Mesenchymal stem cell (in vitro differentiated cells and primary cell): ENCODE results near the gene RPRM. TPM values are rescaled to one million over a fixed set of nuclear protein-coding genes. Genes with fewer than 3 reads are reported as not detected.
A peak's percentile ranks its signal among the peaks of the same experiment; 100 is the strongest.

Source experiments
- DNase-seq: peaks from one replicate; pipeline ENCODE4 v3.0.0-alpha.2; 2013
- H2AFZ ChIP-seq: one replicate; pipeline ENCODE4 v1.6.1; 2013; ENCODE audit warnings: low read depth, mild to moderate bottlenecking, control low read depth, inconsistent platforms, low read length, moderate library complexity
- H2AK5ac ChIP-seq: 2 replicates; pipeline ENCODE4 v1.6.1; 2013; ENCODE audit warnings: low read length, moderate library complexity, mild to moderate bottlenecking, inconsistent platforms; ENCODE audit not compliant: severe bottlenecking
- H2BK120ac ChIP-seq: one replicate; pipeline ENCODE4 v1.6.1; 2013; ENCODE audit warnings: low read depth, mild to moderate bottlenecking, inconsistent platforms, low read length, moderate library complexity
- H2BK12ac ChIP-seq, 2 experiments: one replicate each; pipeline ENCODE4 v1.6.1; 2013; ENCODE audit warnings: inconsistent platforms in 2 of 2, low read length in 2 of 2, mild to moderate bottlenecking in 2 of 2, moderate library complexity in 2 of 2, control low read depth in 1 of 2
- H2BK15ac ChIP-seq: one replicate; pipeline ENCODE4 v1.6.1; 2013; ENCODE audit warnings: mild to moderate bottlenecking, low read depth, inconsistent platforms; ENCODE audit not compliant: poor library complexity, severe bottlenecking
- H2BK5ac ChIP-seq: 2 replicates; pipeline ENCODE4 v1.6.1; 2013; ENCODE audit warnings: low read depth, mild to moderate bottlenecking, low read length, control low read depth, inconsistent platforms; ENCODE audit not compliant: poor library complexity, severe bottlenecking
- H3K14ac ChIP-seq, 2 experiments: one replicate each; pipeline ENCODE4 v1.6.1; 2013; ENCODE audit warnings: inconsistent platforms in 2 of 2, low read length in 2 of 2, control low read depth in 1 of 2, mild to moderate bottlenecking in 1 of 2, moderate library complexity in 1 of 2
- H3K18ac ChIP-seq, 2 experiments: one replicate each; pipeline ENCODE4 v1.6.1; 2013; ENCODE audit warnings: inconsistent platforms in 2 of 2, low read length in 2 of 2, control low read depth in 1 of 2, low read depth in 1 of 2, mild to moderate bottlenecking in 1 of 2
- H3K23ac ChIP-seq, 2 experiments: one replicate each; pipeline ENCODE4 v1.6.1; 2013; ENCODE audit warnings: inconsistent platforms in 2 of 2, low read length in 2 of 2, mild to moderate bottlenecking in 2 of 2, moderate library complexity in 2 of 2, control low read depth in 1 of 2
- H3K27ac ChIP-seq: 2 replicates; pipeline ENCODE4 v1.5.1; 2013; ENCODE audit warnings: mild to moderate bottlenecking, moderate library complexity, low read length, control low read depth, inconsistent platforms; ENCODE audit not compliant: poor library complexity, severe bottlenecking
- H3K27me3 ChIP-seq, 2 experiments: 2 replicates each; pipeline versions ENCODE4 v1.6.1 to v1.7.0; 2013; ENCODE audit warnings: low read length in 2 of 2, mild to moderate bottlenecking in 2 of 2, moderate library complexity in 2 of 2, control low read depth in 1 of 2, inconsistent platforms in 1 of 2; ENCODE audit not compliant: control insufficient read depth in 1 of 2, insufficient read depth in 1 of 2
- H3K36me3 ChIP-seq, 2 experiments: 2 replicates each; pipeline versions ENCODE4 v1.6.1 to v1.7.0; 2013; ENCODE audit warnings: low read length in 2 of 2, control low read depth in 1 of 2, inconsistent platforms in 1 of 2, low read depth in 1 of 2, mild to moderate bottlenecking in 1 of 2; ENCODE audit not compliant: insufficient read depth in 2 of 2, control insufficient read depth in 1 of 2
- H3K4ac ChIP-seq, 2 experiments: one replicate each; pipeline ENCODE4 v1.6.1; 2013; ENCODE audit warnings: inconsistent platforms in 2 of 2, low read length in 2 of 2, mild to moderate bottlenecking in 2 of 2, moderate library complexity in 2 of 2, control low read depth in 1 of 2, low read depth in 1 of 2
- H3K4me1 ChIP-seq: 2 replicates; pipeline ENCODE4 v1.6.1; 2013; ENCODE audit warnings: low read depth, low read length, control low read depth; ENCODE audit not compliant: control insufficient read depth, insufficient read depth
- H3K4me2 ChIP-seq: 2 replicates; pipeline ENCODE4 v1.6.1; 2013; ENCODE audit warnings: low read length, mild to moderate bottlenecking, inconsistent platforms; ENCODE audit not compliant: poor library complexity, severe bottlenecking
- H3K4me3 ChIP-seq, 2 experiments: 2 replicates each; pipeline versions ENCODE4 v1.5.1 to v1.7.0; 2013; ENCODE audit warnings: low read length in 2 of 2, mild to moderate bottlenecking in 2 of 2, control low read depth in 1 of 2, low read depth in 1 of 2; ENCODE audit not compliant: insufficient read depth in 1 of 2
- H3K79me1 ChIP-seq: replicated peaks from 2 replicates; pipeline ENCODE4 v1.6.1; 2013; ENCODE audit warnings: mild to moderate bottlenecking, control low read depth, low read length, inconsistent platforms; ENCODE audit not compliant: poor library complexity, severe bottlenecking
- H3K9ac ChIP-seq: 2 replicates; pipeline ENCODE4 v1.7.0; 2013; ENCODE audit warnings: mild to moderate bottlenecking, low read length, moderate library complexity
- H3K9me3 ChIP-seq: 2 replicates; pipeline ENCODE4 v1.7.0; 2013; ENCODE audit warnings: mild to moderate bottlenecking, low read length; ENCODE audit not compliant: control insufficient read depth
- H4K8ac ChIP-seq: one replicate; pipeline ENCODE4 v1.6.1; 2013; ENCODE audit warnings: inconsistent platforms, mild to moderate bottlenecking, low read length, moderate library complexity
- H4K91ac ChIP-seq: one replicate; pipeline ENCODE4 v1.6.1; 2013; ENCODE audit warnings: mild to moderate bottlenecking, low read length, inconsistent platforms
- WGBS: methylation state at CpG from one replicate; pipeline ENCODE4 v1.1.7; 2013; ENCODE audit warnings: mixed read lengths; 5-methylcytosine and 5-hydroxymethylcytosine counted together
- polyA plus RNA-seq, 2 experiments: library from polyadenylated mRNA; stranded (reverse); fragments of 200-250 nt; gene quantifications; one replicate each; pipeline ENCODE4 v1.2.3, GENCODE V29; 2013

Gene RPRM
- polyA plus RNA-seq (2013, experiment 1 of 2), result not detected
- polyA plus RNA-seq (2013, experiment 2 of 2), result not detected

- Histone ChIP-seq H3K36me3 (peaks cover 0 to 5% of the 10 kb centered on the region in 2 experiments), H4K91ac (no peak within 1 kb of the TSS), H3K4me1 (peaks cover 21% of the 10 kb centered on the region), H3K14ac (peak within 1 kb of the TSS in 1 of 2 experiments; percentile 71), H3K79me1 (no peaks in the 10 kb centered on the region), H2BK12ac (no peak within 1 kb of the TSS), H2BK15ac (no peak within 1 kb of the TSS), H4K8ac (no peak within 1 kb of the TSS), H3K4ac (no peak within 1 kb of the TSS), H2AFZ (peak within 1 kb of the TSS; percentile 77), H2AK5ac (no peak within 1 kb of the TSS), H3K4me3 (peak within 1 kb of the TSS; percentile 49 to 75), H3K4me2 (peak within 1 kb of the TSS; percentile 100), H2BK5ac (no peak within 1 kb of the TSS), H3K27ac (no peak within 1 kb of the TSS), H3K9ac (peak within 1 kb of the TSS; percentile 28), H2BK120ac (no peak within 1 kb of the TSS), H3K27me3 (peaks cover 49 to 55% of the 10 kb centered on the region in 2 experiments), H3K23ac (peak within 1 kb of the TSS in 1 of 2 experiments; percentile 72), H3K18ac (no peak within 1 kb of the TSS), H3K9me3 (no peaks in the 10 kb centered on the region)
- WGBS, result 2% methylated on average over 74 of the region's 93 CpGs
- peak; percentile 66 for DNase-seq
Observed at GRCh38 chr2:153478289-153479261, at the start of gene RPRM. RPRM (minus strand) TSS chr2:153478762; CDS start chr2:153478565, 197 bp downstream.

GRCh38 chr2:153519257-153519875 lies 40.8 kb upstream of the RPRM start:
- H3K4ac ChIP-seq, result no peak overlapping the region
- H2BK12ac ChIP-seq, result no peak overlapping the region
- no peak overlapping the region for H3K27ac ChIP-seq
- no peak overlapping the region for H2AK5ac ChIP-seq
- no peak overlapping the region for H4K91ac ChIP-seq
- H3K79me1 ChIP-seq, result no peaks in the 10 kb centered on the region
- H3K4me2 ChIP-seq, result no peak overlapping the region
- H3K9me3 ChIP-seq, result no peaks in the 10 kb centered on the region
- peaks cover 0 to 3% of the 10 kb centered on the region in 2 experiments for H3K27me3 ChIP-seq
- H3K36me3 ChIP-seq, result no peaks in the 10 kb centered on the region
- H3K4me3 ChIP-seq, result no peak overlapping the region
- no peak overlapping the region for H3K18ac ChIP-seq
- no peak overlapping the region for H4K8ac ChIP-seq
- no peak overlapping the region for H3K23ac ChIP-seq
- H2BK15ac ChIP-seq, result no peak overlapping the region
- no peak overlapping the region for H3K14ac ChIP-seq
- H3K4me1 ChIP-seq, result no peaks in the 10 kb centered on the region
- H2BK5ac ChIP-seq, result no peak overlapping the region
- DNase-seq, result peak; percentile 42
- H3K9ac ChIP-seq, result no peak overlapping the region
- no peak overlapping the region for H2AFZ ChIP-seq
- no peak overlapping the region for H2BK120ac ChIP-seq
- 0% methylated on average over 1 of the region's 1 CpG for WGBS

DNA sequence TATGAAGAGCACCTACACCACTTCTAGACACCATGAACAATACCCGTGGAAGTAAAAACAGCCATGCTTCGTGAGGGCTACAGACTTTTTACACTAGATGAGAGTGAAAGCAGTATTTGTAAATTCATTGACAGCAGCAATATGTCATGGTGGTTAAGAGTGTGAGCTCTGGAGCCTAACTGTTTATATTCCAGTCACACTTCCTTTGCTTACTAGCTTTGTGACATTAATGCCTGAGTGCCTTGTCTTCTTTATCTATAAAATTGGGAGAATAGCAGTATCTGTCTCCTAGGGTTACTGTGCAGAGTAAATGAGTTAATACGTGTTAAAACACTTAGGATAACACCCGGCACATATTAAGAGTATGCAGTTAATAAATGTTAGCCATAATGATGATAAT lies 33.8 kb upstream of the RPRM start:
- Histone ChIP-seq H3K27me3 (peaks cover 0 to 3% of the 10 kb centered on the region in 2 experiments), H2BK5ac (no peak overlapping the region), H4K91ac (no peak overlapping the region), H2BK12ac (no peak overlapping the region), H2BK15ac (no peak overlapping the region), H2AK5ac (no peak overlapping the region), H3K36me3 (no peaks in the 10 kb centered on the region), H3K4me2 (no peak overlapping the region), H2BK120ac (no peak overlapping the region), H3K23ac (no peak overlapping the region), H3K79me1 (no peaks in the 10 kb centered on the region), H3K27ac (no peak overlapping the region), H3K9me3 (peaks cover 2% of the 10 kb centered on the region), H2AFZ (no peak overlapping the region), H3K4me3 (no peak overlapping the region), H3K9ac (no peak overlapping the region), H3K4me1 (no peaks in the 10 kb centered on the region), H4K8ac (no peak overlapping the region), H3K4ac (no peak overlapping the region), H3K18ac (no peak overlapping the region), H3K14ac (no peak overlapping the region)
- no peak for DNase-seq
- WGBS, result 32% methylated on average over 2 of the region's 4 CpGs

GRCh38 chr2:153510996-153511395 lies 32.4 kb upstream of the RPRM start:
- DNase-seq, result no peak
- Histone ChIP-seq H3K79me1 (no peaks in the 10 kb centered on the region), H3K4me2 (no peak overlapping the region), H3K4me1 (no peaks in the 10 kb centered on the region), H2AFZ (no peak overlapping the region), H3K4ac (no peak overlapping the region), H2BK120ac (no peak overlapping the region), H3K36me3 (no peaks in the 10 kb centered on the region), H4K91ac (no peak overlapping the region), H3K27me3 (peaks cover 0 to 3% of the 10 kb centered on the region in 2 experiments), H3K23ac (no peak overlapping the region), H2BK15ac (no peak overlapping the region), H2BK12ac (no peak overlapping the region), H3K27ac (no peak overlapping the region), H4K8ac (no peak overlapping the region), H3K9me3 (peaks cover 13% of the 10 kb centered on the region), H2AK5ac (no peak overlapping the region), H3K14ac (no peak overlapping the region), H2BK5ac (no peak overlapping the region), H3K4me3 (no peak overlapping the region), H3K9ac (no peak overlapping the region), H3K18ac (no peak overlapping the region)
- 73% methylated on average over 4 of the region's 4 CpGs for WGBS
